Bone marrow (tissue), 2 donors: ENCODE results near the gene ACTR6.
"Not testable (repeated sequence)": the region's sequence is repeated elsewhere in the genome, so short reads cannot be mapped to it uniquely, and the experiment has no call there.

Source experiments
- DNase-seq, 2 donors: peaks; one replicate each; lab custom pipeline; 2025; lab: John Stamatoyannopoulos, UW

ACTR6 gene

GRCh38 chr12:100184549-100185145 is 16.0 kb upstream of the ACTR6 start:
- DNase-seq, result no peak

- DNase-seq, result no peak
Observed at GRCh38 chr12:100185361-100185894, 15.2 kb upstream of the ACTR6 start.

GRCh38 chr12:100186071-100186470 is 14.5 kb upstream of the ACTR6 start:
- DNase-seq, result no peak

GRCh38 chr12:100187068-100187467 is 13.5 kb upstream of the ACTR6 start:
- DNase-seq, result no peak

- no peak for DNase-seq
Observed at GRCh38 chr12:100187857-100188519, 12.6 kb upstream of the ACTR6 start.

GRCh38 chr12:100188888-100189635 is 11.6 kb upstream of the ACTR6 start:
- not testable (repeated sequence) for DNase-seq

- no peak for DNase-seq
Observed at GRCh38 chr12:100189636-100190394, 10.8 kb upstream of the ACTR6 start.

GRCh38 chr12:100193085-100193484 is 7.5 kb upstream of the ACTR6 start:
- no peak for DNase-seq

GRCh38 chr12:100197486-100197885 is 3.1 kb upstream of the ACTR6 start:
- DNase-seq, result no peak

GRCh38 chr12:100199023-100199346 is 1.6 kb upstream of the ACTR6 start:
- DNase-seq, result no peak

GRCh38 chr12:100199347-100200149 is 1.1 kb upstream of the ACTR6 start:
- DNase-seq, result no peak

- no peak for DNase-seq
Observed at GRCh38 chr12:100201604-100202423, 1.2 kb downstream of the ACTR6 start.

- DNase-seq, result no peak
Observed at GRCh38 chr12:100207311-100207710, 6.7 kb downstream of the ACTR6 start.

GRCh38 chr12:100208834-100209233 is 8.2 kb downstream of the ACTR6 start:
- DNase-seq, result no peak

- no peak for DNase-seq
Observed at GRCh38 chr12:100211698-100212097, 11.1 kb downstream of the ACTR6 start.

GRCh38 chr12:100213016-100213891 is 12.6 kb downstream of the ACTR6 start:
- no peak for DNase-seq

GRCh38 chr12:100214518-100214917 is 13.9 kb downstream of the ACTR6 start:
- no peak for DNase-seq

- no peak for DNase-seq
Observed at GRCh38 chr12:100215209-100215608, 14.6 kb downstream of the ACTR6 start.

- DNase-seq, result no peak
Observed at GRCh38 chr12:100216337-100216736, 15.7 kb downstream of the ACTR6 start.
